ENCODE results near the gene PSMD12. TPM values are rescaled to one million over a fixed set of nuclear protein-coding genes. Genes with fewer than 3 reads are reported as not detected.

PSMD12 gene
- total RNA-seq, 1 donor from 2014 or later = 54.6 TPM

DNA sequence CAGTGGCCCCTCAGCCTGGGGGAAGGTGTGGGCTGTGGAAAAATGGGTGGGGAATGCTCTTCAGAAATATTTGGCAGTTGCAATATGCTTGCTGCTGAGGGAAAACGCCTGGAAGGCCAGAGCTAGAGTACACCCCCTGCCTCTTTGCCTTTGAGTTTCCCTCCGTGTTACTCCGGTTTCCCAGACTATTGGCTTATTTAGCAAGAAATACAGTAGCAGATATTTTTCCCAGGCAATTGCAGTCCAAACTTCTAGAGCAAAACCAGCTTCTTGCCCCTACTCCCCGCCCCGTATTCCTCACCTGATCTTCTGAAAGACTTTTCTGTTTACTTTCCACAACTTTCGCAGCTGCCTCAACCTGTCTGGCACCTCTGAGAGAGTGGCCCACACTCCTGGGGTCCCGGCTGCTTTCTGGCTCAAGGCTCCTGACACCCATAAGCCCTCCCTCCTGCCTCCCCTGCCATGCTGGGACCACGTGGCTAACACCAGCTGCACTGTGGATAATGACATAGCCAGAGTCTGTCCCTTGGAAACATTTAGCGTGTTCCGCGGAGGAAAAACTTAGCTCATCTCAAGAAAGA is 75.6 kb downstream of the PSMD12 start:
- Mint-ChIP-seq H3K4me3 (no peak overlapping the region), H3K27ac (no peak overlapping the region), H3K9me3 (no peaks in the 10 kb centered on the region), H3K4me1 (peaks cover 5% of the 10 kb centered on the region), H3K36me3 (ENCODE audit: low read depth) (no peaks in the 10 kb centered on the region), H3K27me3 (no peaks in the 10 kb centered on the region)
- DNase-seq (no peak), ATAC-seq (ENCODE audit: low read depth) (no peak)
- intact Hi-C loops (cut with micrococcal nuclease) = no loop called here
- ChIA-PET POLR2A (no interaction called here), CTCF (interaction anchor here (0.7 kb wide), 1 partner anchor 191 kb away, joined by 3 read pairs; no protein-coding TSS in a partner anchor)
- TF ChIP-seq, protein P1, sequence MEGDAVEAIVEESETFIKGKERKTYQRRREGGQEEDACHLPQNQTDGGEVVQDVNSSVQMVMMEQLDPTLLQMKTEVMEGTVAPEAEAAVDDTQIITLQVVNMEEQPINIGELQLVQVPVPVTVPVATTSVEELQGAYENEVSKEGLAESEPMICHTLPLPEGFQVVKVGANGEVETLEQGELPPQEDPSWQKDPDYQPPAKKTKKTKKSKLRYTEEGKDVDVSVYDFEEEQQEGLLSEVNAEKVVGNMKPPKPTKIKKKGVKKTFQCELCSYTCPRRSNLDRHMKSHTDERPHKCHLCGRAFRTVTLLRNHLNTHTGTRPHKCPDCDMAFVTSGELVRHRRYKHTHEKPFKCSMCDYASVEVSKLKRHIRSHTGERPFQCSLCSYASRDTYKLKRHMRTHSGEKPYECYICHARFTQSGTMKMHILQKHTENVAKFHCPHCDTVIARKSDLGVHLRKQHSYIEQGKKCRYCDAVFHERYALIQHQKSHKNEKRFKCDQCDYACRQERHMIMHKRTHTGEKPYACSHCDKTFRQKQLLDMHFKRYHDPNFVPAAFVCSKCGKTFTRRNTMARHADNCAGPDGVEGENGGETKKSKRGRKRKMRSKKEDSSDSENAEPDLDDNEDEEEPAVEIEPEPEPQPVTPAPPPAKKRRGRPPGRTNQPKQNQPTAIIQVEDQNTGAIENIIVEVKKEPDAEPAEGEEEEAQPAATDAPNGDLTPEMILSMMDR (IDR thresholded peaks at IDR 0.05) = no peak

DNA sequence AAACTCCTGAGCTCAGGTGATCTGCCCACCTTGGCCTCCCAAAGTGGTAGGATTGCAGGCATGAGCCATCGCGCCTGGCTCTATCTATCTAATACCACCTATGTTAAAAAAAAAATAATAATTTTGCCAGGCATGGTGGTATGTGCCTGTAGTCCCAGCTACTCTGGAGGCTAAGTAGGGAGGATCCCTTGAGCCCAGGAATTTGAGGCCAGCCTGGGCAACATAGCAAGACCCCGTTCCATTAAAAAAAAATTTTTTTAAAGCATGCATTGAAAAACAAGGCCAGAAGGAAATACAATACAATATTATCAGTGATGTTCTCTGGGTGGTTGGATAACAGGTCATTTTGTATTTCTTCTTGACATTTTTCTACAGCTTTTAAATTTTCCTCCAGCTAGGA is 76.1 kb downstream of the PSMD12 start:
- intact Hi-C loops (cut with micrococcal nuclease) = no loop called here
- Mint-ChIP-seq H3K36me3 (ENCODE audit: low read depth) (no peaks in the 10 kb centered on the region), H3K27me3 (no peaks in the 10 kb centered on the region), H3K27ac (no peak overlapping the region), H3K4me3 (no peak overlapping the region), H3K9me3 (no peaks in the 10 kb centered on the region), H3K4me1 (peaks cover 5% of the 10 kb centered on the region)
- ATAC-seq (ENCODE audit: low read depth) (no peak), DNase-seq (no peak)
- POLR2A ChIA-PET = no interaction called here
- TF ChIP-seq, protein P1 (IDR thresholded peaks at IDR 0.05) = no peak
- CTCF ChIA-PET = no interaction called here

DNA sequence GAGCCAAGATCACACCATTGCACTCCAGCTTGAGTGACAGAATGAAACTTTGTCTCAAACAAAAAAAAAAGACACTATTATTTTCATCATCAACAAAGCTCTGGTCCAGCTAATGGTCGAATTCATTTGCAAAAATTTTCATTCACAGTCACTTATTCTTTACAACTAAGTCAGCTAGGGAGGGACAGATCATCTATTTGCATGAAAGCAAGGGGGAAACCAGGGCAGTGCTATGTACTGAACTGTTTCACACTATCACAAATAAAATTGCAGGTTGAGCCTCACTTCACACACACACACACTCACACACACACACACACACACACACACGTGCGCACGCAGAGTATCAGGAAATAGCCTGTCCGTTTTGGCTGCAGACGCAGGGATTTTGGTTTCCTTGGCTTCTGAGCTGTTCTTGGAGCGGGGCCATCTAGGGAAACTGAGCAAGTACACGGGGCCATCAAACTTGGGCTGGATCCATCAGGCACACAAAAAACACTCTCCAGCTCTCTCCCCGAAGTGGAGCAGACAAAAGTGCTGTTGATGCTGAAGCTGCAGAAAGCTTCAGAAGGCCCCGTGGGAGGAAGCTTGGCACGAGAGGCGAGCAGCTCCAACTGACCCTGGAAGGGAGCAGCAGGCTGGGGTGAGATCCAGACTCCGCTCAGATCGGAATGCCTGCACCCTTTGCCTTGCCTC is 77.0 kb downstream of the PSMD12 start:
- Mint-ChIP-seq H3K27me3 (no peaks in the 10 kb centered on the region), H3K36me3 (ENCODE audit: low read depth) (no peaks in the 10 kb centered on the region), H3K9me3 (no peaks in the 10 kb centered on the region), H3K4me3 (no peak overlapping the region), H3K4me1 (peaks cover 5% of the 10 kb centered on the region), H3K27ac (no peak overlapping the region)
- DNase-seq = no peak
- no peak for ATAC-seq (ENCODE audit: low read depth)
- ChIA-PET CTCF (interaction anchor here (0.6 kb wide), 1 partner anchor 57 kb away, joined by 3 read pairs; no protein-coding TSS in a partner anchor), POLR2A (interaction anchor here (0.6 kb wide), 1 partner anchor 27 kb away, joined by 5 read pairs; no protein-coding TSS in a partner anchor)
- intact Hi-C loops (cut with micrococcal nuclease) = no loop called here
- TF ChIP-seq, protein P1 (IDR thresholded peaks at IDR 0.05) = no peak

Other genes with a start within 250 kb of the PSMD12 start
- 55.0 and 69.7 TPM in 2 replicates for gene HELZ, start 121.4 kb downstream of the PSMD12 start, total RNA-seq
- 15.2 and 19.3 TPM in 2 replicates for gene PITPNC1, start 10.7 kb upstream of the PSMD12 start, total RNA-seq

All from activated B cell treated with CpG ODN at 0.5 μM for 24 hours (primary cell).